ENCODE results near the gene STAMBP. TPM values are rescaled to one million over a fixed set of nuclear protein-coding genes. Genes with fewer than 3 reads are reported as not detected.

STAMBP gene
- total and polyA plus RNA-seq, 9 of the 15 experiments (the other 6 are each of a cell fraction or from before 2014, with no cell fraction given), result 36.9 to 75.2 (median 48.8) TPM

DNA sequence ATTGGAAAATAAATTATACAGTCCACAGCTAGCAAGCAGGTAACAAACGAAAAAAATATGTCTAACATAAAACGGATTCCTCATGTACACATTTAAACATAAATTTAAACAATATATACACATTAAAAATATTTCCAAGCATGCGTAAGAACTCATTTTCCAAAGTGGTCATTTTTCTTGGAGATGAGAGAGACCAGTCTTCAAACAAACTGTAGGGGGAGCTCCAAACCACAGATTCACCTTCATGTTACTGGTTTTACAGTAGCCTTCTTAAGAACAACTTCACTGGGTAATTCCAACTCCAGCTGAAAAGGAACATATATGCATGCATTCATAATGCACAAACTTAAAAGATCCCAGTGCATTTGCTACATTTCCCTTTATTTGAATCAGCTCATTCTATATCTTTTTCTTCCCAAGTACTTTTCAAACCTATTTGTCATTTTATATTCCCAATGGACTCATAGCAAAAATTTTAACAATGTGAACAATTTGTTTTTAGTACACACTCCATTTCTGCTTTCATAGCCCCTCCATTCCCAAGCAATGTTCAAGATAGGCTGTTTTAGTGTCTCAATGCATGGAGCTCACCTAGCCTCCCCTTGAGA lies 4.7 kb upstream of the STAMBP start (continued):
- TF ChIP-seq FOXP1 (CRISPR knock-in tag; IDR thresholded peaks at IDR 0.05), result no peak
- TF ChIP-seq BACH1 (tag; IDR thresholded peaks at IDR 0.05), result no peak
- TF ChIP-seq, protein P1, sequence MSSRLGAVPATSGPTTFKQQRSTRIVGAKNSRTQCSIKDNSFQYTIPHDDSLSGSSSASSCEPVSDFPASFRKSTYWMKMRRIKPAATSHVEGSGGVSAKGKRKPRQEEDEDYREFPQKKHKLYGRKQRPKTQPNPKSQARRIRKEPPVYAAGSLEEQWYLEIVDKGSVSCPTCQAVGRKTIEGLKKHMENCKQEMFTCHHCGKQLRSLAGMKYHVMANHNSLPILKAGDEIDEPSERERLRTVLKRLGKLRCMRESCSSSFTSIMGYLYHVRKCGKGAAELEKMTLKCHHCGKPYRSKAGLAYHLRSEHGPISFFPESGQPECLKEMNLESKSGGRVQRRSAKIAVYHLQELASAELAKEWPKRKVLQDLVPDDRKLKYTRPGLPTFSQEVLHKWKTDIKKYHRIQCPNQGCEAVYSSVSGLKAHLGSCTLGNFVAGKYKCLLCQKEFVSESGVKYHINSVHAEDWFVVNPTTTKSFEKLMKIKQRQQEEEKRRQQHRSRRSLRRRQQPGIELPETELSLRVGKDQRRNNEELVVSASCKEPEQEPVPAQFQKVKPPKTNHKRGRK (tag; IDR thresholded peaks at IDR 0.05), result no peak
- TF ChIP-seq, protein P2, sequence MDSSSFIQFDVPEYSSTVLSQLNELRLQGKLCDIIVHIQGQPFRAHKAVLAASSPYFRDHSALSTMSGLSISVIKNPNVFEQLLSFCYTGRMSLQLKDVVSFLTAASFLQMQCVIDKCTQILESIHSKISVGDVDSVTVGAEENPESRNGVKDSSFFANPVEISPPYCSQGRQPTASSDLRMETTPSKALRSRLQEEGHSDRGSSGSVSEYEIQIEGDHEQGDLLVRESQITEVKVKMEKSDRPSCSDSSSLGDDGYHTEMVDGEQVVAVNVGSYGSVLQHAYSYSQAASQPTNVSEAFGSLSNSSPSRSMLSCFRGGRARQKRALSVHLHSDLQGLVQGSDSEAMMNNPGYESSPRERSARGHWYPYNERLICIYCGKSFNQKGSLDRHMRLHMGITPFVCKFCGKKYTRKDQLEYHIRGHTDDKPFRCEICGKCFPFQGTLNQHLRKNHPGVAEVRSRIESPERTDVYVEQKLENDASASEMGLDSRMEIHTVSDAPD (CRISPR knock-in tag; IDR thresholded peaks at IDR 0.05), result no peak
- TF ChIP-seq FIP1L1 (IDR thresholded peaks at IDR 0.05; ENCODE audit: low read depth, low read length, poor library complexity, severe bottlenecking), result no peak
- TF ChIP-seq POLR2B (IDR thresholded peaks at IDR 0.05; ENCODE audit: low read depth, partially characterized antibody), result no peak
- no peak for TF ChIP-seq HDAC1 (IDR thresholded peaks at IDR 0.05)
- TF ChIP-seq RB1 (IDR thresholded peaks at IDR 0.05; ENCODE audit: low read depth), result no peak
- TF ChIP-seq KDM2B (CRISPR knock-in tag; IDR thresholded peaks at IDR 0.05), result no peak
- TF ChIP-seq, protein P3, sequence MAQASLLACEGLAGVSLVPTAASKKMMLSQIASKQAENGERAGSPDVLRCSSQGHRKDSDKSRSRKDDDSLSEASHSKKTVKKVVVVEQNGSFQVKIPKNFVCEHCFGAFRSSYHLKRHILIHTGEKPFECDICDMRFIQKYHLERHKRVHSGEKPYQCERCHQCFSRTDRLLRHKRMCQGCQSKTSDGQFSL (CRISPR knock-in tag; IDR thresholded peaks at IDR 0.05), result no peak
- TF ChIP-seq, protein P3 (tag; IDR thresholded peaks at IDR 0.05), result no peak
- TF ChIP-seq DMBX1 (CRISPR knock-in tag; IDR thresholded peaks at IDR 0.05; ENCODE audit: borderline replicate concordance), result no peak
- TF ChIP-seq KDM5B (IDR thresholded peaks at IDR 0.05; ENCODE audit: insufficient replicate concordance, low read depth, low read length), result no peak
- no peak for TF ChIP-seq SRSF3 (IDR thresholded peaks at IDR 0.05; ENCODE audit: insufficient read depth, low read length)
- peak; percentile 72 for TF ChIP-seq SMC3 (conservative IDR thresholded peaks at IDR 0.05; ENCODE audit: insufficient read depth, low read depth, low read length)
- TF ChIP-seq PTRF (tag; IDR thresholded peaks at IDR 0.05), result no peak
- TF ChIP-seq, protein P4, sequence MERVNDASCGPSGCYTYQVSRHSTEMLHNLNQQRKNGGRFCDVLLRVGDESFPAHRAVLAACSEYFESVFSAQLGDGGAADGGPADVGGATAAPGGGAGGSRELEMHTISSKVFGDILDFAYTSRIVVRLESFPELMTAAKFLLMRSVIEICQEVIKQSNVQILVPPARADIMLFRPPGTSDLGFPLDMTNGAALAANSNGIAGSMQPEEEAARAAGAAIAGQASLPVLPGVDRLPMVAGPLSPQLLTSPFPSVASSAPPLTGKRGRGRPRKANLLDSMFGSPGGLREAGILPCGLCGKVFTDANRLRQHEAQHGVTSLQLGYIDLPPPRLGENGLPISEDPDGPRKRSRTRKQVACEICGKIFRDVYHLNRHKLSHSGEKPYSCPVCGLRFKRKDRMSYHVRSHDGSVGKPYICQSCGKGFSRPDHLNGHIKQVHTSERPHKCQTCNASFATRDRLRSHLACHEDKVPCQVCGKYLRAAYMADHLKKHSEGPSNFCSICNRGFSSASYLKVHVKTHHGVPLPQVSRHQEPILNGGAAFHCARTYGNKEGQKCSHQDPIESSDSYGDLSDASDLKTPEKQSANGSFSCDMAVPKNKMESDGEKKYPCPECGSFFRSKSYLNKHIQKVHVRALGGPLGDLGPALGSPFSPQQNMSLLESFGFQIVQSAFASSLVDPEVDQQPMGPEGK (CRISPR knock-in tag; IDR thresholded peaks at IDR 0.05; ENCODE audit: borderline replicate concordance), result no peak
- TF ChIP-seq, protein P5, sequence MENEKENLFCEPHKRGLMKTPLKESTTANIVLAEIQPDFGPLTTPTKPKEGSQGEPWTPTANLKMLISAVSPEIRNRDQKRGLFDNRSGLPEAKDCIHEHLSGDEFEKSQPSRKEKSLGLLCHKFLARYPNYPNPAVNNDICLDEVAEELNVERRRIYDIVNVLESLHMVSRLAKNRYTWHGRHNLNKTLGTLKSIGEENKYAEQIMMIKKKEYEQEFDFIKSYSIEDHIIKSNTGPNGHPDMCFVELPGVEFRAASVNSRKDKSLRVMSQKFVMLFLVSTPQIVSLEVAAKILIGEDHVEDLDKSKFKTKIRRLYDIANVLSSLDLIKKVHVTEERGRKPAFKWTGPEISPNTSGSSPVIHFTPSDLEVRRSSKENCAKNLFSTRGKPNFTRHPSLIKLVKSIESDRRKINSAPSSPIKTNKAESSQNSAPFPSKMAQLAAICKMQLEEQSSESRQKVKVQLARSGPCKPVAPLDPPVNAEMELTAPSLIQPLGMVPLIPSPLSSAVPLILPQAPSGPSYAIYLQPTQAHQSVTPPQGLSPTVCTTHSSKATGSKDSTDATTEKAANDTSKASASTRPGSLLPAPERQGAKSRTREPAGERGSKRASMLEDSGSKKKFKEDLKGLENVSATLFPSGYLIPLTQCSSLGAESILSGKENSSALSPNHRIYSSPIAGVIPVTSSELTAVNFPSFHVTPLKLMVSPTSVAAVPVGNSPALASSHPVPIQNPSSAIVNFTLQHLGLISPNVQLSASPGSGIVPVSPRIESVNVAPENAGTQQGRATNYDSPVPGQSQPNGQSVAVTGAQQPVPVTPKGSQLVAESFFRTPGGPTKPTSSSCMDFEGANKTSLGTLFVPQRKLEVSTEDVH (IDR thresholded peaks at IDR 0.05; ENCODE audit: low read depth, partially characterized antibody), result no peak
- TF ChIP-seq NCOR1 (IDR thresholded peaks at IDR 0.05), result no peak
- no peak for TF ChIP-seq TRIM24 (IDR thresholded peaks at IDR 0.05)
